Measurements from ENCODE around the gene CKS2. TPM values are rescaled to one million over a fixed set of nuclear protein-coding genes. Genes with fewer than 3 reads are reported as not detected.
"Not testable (repeated sequence)": the region's sequence is repeated elsewhere in the genome, so short reads cannot be mapped to it uniquely, and the experiment has no call there.

CKS2 gene
- total RNA-seq, 1 experiment from 2014 or later = 299 TPM

- TF ChIP-seq MXD4 (CRISPR knock-in tag; IDR thresholded peaks at IDR 0.05; ENCODE audit: borderline replicate concordance) (no peak), ETV6 (CRISPR knock-in tag; IDR thresholded peaks at IDR 0.05) (no peak), PRRX2 (CRISPR knock-in tag; IDR thresholded peaks at IDR 0.05) (no peak), NR3C1 (CRISPR knock-in tag; conservative IDR thresholded peaks at IDR 0.05; ENCODE audit: low read depth) (no peak), ZSCAN18 (CRISPR knock-in tag; IDR thresholded peaks at IDR 0.05) (no peak), ZNF121 (CRISPR knock-in tag; IDR thresholded peaks at IDR 0.05) (no peak), SMAD4 (CRISPR knock-in tag; IDR thresholded peaks at IDR 0.05) (no peak), E2F1 (CRISPR knock-in tag; IDR thresholded peaks at IDR 0.05) (no peak), GRHL2 (CRISPR knock-in tag; IDR thresholded peaks at IDR 0.05; ENCODE audit: insufficient replicate concordance, severe bottlenecking) (no peak)
Measured at GRCh38 chr9:89295400-89295799, 15.6 kb upstream of the CKS2 start (continued).

GRCh38 chr9:89301996-89302395 is 9.0 kb upstream of the CKS2 start:
- DNase-seq (ENCODE audit: low spot score); CTCF ChIA-PET; ATAC-seq; H3K4me1 Mint-ChIP-seq; H3K4me3 Mint-ChIP-seq; H3K27ac Mint-ChIP-seq; H3K27me3 Mint-ChIP-seq (ENCODE audit: low read depth); POLR2A ChIA-PET: not testable (repeated sequence)
- H3K36me3 Mint-ChIP-seq = peaks cover 31% of the 10 kb centered on the region
- peaks cover 37% of the 10 kb centered on the region for H3K9me3 Mint-ChIP-seq

- no peak overlapping the region for H3K27ac Mint-ChIP-seq
- no peak overlapping the region for H3K4me3 Mint-ChIP-seq
- peaks cover 37% of the 10 kb centered on the region for H3K36me3 Mint-ChIP-seq
- ChIA-PET CTCF (no interaction called here), POLR2A (no interaction called here)
- peaks cover 33% of the 10 kb centered on the region for H3K9me3 Mint-ChIP-seq
- ATAC-seq (no peak), DNase-seq (ENCODE audit: low spot score) (no peak)
- H3K4me1 Mint-ChIP-seq = peaks cover 2% of the 10 kb centered on the region; the same call in 1 of the 2 replicates
- no peaks in the 10 kb centered on the region for H3K27me3 Mint-ChIP-seq (ENCODE audit: low read depth)
- no peak for TF ChIP-seq E2F4 (CRISPR knock-in tag; IDR thresholded peaks at IDR 0.05; ENCODE audit: borderline replicate concordance, low read depth)
- TF ChIP-seq IRF1 (CRISPR knock-in tag; IDR thresholded peaks at IDR 0.05) = no peak
- no peak for TF ChIP-seq ZNF512 (CRISPR knock-in tag; IDR thresholded peaks at IDR 0.05; ENCODE audit: borderline replicate concordance)
- no peak for TF ChIP-seq NFATC4 (CRISPR knock-in tag; IDR thresholded peaks at IDR 0.05)
- TF ChIP-seq ATF3 (CRISPR knock-in tag; conservative IDR thresholded peaks at IDR 0.05) = no peak
- TF ChIP-seq ZMAT4 (CRISPR knock-in tag; IDR thresholded peaks at IDR 0.05) = no peak
- no peak for TF ChIP-seq FOXP4 (CRISPR knock-in tag; IDR thresholded peaks at IDR 0.05)
- no peak for TF ChIP-seq IRF2 (CRISPR knock-in tag; IDR thresholded peaks at IDR 0.05; ENCODE audit: borderline replicate concordance, low read depth)
- TF ChIP-seq ARID4B (CRISPR knock-in tag; IDR thresholded peaks at IDR 0.05; ENCODE audit: borderline replicate concordance) = no peak
Measured at GRCh38 chr9:89304020-89304833, 6.8 kb upstream of the CKS2 start.
